ENCODE data around the gene CCBE1.

DNA sequence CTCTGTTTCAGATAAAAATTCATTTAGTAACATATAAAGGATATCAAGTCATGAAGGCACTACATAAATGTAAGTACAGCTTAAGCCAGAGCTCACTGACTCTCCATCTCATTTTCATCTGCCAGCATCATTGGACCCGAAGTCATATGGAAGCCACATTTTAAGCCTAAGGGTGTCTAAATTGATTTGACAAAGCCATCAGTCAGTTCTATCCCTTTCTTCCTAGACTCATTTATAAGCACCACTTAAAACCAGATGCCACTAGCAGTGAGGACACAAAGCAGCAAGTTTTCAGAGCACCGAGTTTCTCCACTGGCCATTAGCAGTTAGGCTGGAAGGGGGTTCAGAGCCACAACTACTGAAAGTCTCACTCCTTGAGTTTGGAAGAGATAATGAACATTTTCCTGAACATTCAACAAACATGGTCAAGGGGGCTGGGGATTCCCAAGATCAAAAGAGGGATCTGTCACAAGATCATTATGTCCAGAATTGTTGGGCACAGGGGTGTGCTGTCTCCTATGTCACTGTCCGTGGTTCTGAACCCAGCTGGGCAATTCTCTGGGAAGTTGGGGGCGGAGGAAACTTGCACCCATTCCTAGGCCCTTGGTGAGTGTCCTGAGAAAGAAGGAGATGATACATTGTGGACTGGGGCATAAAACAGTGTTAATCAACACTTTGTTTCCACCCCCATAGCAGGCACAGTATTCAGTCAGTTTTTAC lies 179.6 kb downstream of the CCBE1 start:
- TF ChIP-seq, protein P1, sequence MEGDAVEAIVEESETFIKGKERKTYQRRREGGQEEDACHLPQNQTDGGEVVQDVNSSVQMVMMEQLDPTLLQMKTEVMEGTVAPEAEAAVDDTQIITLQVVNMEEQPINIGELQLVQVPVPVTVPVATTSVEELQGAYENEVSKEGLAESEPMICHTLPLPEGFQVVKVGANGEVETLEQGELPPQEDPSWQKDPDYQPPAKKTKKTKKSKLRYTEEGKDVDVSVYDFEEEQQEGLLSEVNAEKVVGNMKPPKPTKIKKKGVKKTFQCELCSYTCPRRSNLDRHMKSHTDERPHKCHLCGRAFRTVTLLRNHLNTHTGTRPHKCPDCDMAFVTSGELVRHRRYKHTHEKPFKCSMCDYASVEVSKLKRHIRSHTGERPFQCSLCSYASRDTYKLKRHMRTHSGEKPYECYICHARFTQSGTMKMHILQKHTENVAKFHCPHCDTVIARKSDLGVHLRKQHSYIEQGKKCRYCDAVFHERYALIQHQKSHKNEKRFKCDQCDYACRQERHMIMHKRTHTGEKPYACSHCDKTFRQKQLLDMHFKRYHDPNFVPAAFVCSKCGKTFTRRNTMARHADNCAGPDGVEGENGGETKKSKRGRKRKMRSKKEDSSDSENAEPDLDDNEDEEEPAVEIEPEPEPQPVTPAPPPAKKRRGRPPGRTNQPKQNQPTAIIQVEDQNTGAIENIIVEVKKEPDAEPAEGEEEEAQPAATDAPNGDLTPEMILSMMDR (IDR thresholded peaks at IDR 0.05 in 8 of 11, conservative IDR thresholded peaks at IDR 0.05 in 3 of 11): no peak
- no peak for TF ChIP-seq POLR2AphosphoS5 (IDR thresholded peaks at IDR 0.05)
